HG03097 (cell line): ENCODE measurements around the gene GABRD.

Source experiments
- ATAC-seq: cut with Tn5 transposase; IDR thresholded peaks from one replicate; pipeline ENCODE4 v1.9.1; 2021; ENCODE audit not compliant: unreplicated experiment, low FRiP score

GABRD gene

DNA sequence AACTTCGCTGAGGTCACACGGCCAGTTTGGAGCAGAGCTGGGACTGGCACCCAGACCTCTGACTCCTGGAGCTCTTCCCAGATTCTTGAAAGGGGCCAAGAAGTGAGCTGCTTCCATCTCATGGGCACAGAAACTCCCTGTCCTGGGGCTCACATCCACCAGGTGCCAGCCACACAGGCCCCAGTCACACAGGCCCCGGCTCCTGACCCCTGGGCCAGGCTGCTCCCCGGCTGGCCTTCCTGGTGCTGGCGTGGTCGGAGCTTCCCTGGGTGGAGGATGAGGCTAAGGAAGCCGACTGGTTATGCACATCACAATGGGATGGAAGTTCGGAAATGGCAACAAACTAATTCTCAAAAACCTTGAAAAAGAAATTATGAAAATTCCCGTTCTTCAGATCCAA is 3.0 kb upstream of the GABRD start:
- ATAC-seq, result no peak

DNA sequence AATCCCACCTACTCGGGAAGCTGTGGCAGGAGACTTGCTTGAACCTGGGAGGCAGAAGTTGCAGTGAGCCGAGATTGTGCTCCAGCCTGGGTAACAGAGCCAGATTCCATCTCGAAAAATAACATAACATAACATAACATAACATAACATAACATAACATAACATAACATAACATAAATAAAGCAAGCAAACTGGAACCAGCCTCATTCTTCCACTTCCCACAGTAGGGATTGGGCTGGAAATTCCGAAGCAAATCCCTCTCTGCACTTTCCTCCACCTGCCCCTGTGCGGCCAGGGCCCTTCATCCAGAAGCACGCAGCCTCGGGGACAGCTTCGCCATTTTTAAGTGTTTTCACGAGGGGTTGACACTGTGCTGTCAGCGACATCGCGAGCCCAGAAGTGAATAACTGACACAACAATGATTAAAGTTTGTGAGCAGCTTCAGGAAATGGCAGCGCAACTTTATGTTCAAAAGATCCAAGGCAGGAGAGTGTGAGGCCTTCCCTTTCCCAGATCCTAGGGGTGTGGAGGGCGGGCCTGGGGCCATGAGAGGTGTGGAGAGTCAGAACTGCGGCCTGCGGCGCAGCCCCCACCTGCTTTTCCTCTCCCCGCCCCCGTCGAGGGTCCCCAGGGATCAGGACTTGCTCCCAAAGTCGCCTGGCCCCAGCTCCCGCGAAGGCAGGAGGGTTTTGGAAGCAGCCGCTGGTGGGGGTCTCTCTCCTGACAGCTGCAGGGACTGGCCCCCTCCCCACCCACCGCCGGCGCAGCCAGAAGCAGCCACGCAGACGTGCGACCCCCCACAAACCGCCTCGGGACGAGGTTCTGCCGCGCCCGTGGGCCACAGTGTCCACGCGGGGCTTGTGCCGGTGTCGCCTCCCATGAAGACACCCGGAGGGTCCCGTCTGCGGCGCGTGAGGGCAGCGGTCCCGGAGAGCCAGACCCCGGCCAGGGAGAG is 651 bp upstream of the GABRD start:
- no peak for ATAC-seq

DNA sequence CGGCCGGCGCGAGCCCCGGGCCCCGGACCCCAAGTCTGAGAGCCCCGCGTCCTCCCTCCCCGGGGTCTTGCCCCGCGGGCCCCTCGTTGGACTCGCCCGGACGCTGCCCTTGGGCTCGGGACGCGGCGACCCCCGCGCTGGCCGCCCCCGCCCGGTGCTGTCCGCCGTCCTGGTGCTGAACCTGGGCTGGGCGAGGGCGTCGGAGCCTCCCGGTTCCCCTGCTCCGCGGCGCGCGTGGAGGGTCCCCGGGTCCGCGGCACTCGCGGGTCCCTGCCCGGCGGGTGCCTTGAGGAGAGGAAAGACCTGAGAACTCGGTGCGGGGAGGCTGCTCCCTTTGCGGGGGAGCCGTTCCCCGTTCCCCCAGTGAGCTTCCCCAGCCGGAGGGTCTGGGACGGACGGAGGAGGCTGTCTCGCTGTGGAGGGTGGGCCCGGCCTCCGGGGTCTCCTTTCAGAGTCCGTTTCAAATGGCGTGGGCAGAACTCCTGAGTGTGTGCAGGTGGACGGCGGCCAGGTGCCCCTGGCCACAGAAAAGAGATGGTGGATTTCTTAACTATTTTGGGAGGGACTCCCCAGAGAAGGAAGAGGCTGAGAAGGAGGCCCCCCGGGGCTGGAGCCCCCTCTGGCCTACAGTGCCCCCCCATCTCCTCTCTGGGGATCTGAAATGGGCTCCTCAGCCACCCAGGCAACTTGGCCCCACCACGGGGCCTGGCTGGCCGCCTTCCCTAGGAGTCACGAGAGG is 595 bp downstream of the GABRD start:
- no peak for ATAC-seq

DNA sequence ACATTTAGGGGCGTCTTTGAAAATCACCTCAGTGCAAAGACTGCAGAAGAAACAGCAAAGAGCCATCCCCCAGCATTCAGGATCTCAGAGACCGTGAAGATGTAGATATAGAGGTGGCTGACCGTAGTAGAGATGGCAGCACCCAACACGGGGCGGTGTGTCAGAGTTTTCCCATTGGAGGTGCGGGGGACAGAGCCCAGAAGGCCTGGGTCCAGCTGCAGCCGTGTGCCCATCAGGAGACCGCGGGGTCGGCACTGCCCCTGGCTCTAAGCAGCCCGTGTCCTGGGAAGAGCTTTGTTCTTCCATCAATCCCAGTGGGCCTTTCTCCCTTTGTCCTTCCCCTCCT is 1.1 kb downstream of the GABRD start:
- no peak for ATAC-seq

DNA sequence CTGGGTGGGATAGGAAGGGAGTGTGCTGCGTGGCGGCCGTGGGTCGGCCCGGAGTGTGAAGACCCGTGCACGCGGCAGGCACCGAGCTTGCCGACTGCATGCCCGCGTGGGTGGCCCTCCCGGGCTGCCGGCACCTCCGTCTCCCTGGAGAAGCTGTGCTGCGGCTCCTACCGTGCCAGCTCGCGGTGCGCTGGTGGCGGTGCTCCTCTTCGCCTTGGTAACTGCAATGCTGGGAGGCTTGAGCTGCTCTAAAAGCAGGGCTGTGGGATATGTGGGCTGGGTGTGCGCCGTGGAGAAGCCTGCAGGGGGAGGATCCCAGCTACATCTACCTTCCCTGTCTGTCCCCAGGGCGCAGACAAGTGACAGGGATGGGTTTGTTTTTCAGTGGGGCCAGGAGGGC is 2.4 kb downstream of the GABRD start:
- no peak for ATAC-seq

DNA sequence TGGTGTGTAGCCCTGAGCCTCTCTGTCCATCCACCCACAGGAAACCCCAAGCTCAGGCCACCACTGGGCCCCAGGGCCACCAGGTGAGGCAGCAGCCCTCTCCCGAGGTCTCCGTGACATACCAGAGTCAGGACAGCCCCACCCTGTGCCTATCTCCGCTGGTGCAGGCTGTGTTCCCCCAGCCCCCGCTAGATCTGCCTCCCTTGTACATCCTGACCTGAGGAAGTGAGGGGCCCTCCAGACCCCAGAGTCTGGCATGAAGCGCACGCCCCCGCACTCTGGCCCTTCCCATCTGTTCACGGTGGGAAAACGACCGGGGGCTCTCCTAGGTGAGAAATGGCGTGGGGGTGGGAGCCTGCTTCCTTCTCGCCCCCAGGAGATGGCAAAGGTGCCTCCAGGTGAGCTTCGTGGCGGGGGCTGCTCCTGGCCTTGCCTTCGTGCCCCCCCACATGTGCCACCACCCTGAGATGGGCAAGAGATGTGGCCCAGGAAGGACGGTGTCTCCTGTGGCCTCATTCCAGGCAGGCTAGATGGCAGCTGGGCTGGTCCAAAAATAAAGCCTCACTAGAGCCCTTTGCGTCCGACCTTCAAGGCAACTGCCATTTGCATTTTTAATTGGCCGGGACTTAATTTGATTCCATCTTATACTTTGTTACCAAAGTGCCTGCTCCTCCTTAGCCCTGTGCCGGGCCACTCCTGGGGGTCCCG is 3.1 kb downstream of the GABRD start:
- no peak for ATAC-seq

DNA sequence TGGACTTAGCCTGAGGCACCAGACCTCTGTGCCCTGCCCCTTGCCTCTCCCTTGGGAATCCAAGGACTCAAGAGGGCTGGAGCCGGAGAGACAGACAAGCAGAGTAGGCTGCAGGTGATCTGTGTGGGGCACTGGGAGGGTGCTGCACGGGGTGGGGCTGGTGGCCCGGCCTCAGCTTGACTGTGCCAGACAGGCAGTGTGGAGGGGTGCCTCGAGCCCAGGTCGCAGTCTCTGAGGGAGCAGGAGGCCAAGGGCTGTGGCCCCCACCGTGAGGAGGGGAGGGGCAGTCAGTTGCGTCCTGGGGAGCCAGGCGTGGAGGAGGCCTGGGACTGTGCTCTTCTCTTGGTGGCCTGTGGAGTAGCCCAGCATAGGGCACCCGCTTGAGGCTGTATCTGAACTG is 4.0 kb downstream of the GABRD start:
- ATAC-seq, result no peak

DNA sequence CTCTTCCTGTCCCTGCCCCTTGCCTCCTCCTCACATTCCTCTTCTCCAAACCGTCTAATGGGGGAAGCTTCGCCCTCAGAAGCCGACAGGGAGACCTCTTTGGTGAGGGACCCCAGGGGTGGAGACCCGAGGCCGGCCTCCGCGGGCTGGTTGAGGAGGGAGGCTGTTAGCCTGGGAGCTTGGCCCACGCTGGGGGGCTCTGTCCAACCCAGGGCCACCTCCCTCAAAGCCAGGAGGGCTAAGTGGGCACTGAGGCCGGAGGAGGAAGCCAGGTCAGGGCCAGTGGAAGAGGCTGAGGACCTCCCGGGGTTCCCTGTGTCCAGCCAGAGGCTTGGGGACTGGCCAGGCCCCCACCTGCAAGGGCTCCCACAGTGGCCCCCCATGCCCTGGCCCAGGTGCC is 5.3 kb downstream of the GABRD start:
- ATAC-seq, result no peak

DNA sequence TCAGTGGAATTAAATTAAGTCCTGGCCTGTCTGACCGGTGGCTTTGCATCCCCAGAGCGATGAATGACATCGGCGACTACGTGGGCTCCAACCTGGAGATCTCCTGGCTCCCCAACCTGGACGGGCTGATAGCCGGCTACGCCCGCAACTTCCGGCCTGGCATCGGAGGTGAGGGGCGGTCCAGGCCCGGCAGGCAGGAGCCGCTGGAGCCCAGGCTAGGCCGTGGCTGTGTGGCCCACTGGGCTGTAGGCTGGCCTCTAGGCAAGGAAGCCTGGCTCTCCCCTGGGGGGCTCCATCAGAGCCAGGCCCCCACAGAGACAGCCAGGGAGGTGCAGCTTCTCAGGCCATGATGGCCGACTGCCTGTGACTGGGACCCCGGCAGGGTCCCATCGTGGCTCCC is 5.7 kb downstream of the GABRD start:
- no peak for ATAC-seq

DNA sequence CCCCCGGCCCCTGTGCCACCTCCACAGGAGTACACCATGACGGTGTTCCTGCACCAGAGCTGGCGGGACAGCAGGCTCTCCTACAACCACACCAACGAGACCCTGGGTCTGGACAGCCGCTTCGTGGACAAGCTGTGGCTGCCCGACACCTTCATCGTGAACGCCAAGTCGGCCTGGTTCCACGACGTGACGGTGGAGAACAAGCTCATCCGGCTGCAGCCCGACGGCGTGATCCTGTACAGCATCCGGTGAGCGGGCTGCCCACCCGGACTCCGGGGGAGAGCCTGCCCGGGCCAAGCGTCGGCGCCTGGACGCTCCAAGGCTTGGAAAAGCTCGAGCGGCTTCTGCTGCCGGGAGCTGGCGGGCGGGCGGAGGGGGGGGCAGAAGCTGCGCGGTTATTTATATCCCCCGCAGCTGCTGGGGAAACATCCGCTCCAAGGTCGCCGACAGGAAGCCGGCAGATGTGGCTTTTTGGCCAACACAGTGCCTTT is 6.4 kb downstream of the GABRD start:
- no peak for ATAC-seq

DNA sequence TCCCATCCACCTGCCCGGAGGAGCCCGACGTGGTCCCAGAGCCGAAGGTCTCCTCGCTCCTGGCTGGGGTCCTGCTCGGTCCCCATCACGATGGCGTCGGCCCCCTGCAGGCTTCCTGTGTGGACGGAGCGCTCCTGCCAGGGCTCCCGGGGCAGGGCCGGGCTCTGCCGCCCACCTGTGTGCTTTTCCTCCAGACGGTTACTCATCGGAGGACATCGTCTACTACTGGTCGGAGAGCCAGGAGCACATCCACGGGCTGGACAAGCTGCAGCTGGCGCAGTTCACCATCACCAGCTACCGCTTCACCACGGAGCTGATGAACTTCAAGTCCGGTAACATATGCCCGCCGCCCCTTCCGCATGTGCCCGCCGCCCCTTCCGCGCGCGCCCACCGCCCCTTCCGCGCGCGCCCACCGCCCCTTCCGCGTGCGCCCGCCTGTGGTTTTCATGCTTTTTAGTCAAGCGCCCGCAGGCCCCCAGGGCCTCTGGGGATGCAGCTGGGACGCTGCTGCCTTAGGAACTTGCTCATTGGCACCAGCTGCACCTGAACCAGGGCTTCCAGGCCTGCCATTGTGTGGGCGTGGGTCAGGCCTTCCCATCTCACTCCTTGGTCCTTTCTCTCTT is 8.9 kb downstream of the GABRD start:
- no peak for ATAC-seq

DNA sequence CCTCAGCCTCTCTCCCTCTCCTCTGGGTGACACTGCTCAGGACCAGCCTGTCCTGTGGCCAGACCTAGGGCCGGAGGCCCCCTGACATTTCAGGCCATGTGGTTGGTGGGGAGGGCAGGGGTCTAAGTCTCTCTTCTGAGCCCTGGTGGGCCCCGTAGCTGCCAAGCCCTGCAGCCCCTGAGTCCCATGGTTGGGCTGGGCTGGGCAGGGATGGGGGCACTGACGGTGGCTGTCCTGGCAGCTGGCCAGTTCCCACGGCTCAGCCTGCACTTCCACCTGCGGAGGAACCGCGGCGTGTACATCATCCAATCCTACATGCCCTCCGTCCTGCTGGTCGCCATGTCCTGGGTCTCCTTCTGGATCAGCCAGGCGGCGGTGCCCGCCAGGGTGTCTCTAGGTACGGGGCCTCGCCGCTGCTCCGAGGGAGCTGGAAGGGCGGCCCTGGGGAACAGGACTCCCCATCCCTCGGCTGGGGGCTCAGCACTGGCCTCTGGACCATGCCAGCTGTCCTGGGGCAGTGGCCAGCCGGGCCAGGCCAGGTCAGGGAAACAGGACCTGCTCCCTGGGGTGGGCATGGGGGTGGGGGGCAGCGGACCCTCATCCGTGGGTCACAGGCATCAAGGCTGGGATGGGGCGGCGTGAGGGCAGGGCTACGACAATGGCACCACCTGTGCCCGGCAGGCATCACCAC is 9.9 kb downstream of the GABRD start:
- ATAC-seq, result no peak

DNA sequence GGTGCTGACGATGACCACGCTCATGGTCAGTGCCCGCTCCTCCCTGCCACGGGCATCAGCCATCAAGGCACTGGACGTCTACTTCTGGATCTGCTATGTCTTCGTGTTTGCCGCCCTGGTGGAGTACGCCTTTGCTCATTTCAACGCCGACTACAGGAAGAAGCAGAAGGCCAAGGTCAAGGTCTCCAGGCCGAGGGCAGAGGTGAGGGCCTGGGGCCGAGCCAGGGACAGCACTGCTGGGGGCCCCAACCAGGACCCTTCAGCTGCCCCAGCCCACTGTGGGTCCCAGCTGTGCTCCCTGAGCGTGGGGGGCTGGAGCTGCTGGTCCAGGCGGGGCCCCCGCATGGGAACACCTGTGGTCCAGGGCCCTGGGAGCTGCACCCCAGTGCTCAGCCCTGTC is 10.4 kb downstream of the GABRD start:
- ATAC-seq, result no peak

DNA sequence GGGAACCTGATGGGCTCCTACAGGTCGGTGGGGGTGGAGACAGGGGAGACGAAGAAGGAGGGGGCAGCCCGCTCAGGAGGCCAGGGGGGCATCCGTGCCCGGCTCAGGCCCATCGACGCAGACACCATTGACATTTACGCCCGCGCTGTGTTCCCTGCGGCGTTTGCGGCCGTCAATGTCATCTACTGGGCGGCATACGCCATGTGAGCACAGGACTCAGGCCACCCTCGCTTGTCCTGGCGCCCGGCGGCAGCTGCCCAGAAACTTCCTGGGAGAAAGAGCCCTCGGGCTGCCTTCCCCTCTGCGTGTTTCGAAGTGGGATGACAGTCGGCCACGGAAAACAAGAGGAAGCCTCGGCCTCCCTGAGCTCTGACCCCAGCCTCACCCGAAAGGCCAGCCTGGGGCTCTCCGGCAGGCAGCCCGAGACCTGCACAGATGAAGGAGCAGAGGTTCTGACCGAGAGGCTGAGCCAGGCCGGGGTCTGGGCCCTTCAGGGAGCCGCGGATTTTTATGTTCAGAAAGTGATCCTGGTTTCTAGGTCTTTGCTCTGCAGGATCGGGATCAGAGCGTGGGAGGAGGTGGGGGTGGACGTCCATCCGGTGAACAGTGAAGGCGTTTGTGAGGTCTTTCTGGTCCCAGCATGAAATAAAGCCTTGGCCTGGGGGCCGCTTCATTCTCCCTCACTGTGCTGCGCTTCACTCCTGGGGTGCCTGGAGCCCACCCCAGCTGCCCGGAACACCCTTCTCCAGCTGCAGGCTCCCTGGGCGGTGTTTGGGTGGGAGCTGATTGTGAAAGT is 11.1 kb downstream of the GABRD start:
- ATAC-seq, result no peak

DNA sequence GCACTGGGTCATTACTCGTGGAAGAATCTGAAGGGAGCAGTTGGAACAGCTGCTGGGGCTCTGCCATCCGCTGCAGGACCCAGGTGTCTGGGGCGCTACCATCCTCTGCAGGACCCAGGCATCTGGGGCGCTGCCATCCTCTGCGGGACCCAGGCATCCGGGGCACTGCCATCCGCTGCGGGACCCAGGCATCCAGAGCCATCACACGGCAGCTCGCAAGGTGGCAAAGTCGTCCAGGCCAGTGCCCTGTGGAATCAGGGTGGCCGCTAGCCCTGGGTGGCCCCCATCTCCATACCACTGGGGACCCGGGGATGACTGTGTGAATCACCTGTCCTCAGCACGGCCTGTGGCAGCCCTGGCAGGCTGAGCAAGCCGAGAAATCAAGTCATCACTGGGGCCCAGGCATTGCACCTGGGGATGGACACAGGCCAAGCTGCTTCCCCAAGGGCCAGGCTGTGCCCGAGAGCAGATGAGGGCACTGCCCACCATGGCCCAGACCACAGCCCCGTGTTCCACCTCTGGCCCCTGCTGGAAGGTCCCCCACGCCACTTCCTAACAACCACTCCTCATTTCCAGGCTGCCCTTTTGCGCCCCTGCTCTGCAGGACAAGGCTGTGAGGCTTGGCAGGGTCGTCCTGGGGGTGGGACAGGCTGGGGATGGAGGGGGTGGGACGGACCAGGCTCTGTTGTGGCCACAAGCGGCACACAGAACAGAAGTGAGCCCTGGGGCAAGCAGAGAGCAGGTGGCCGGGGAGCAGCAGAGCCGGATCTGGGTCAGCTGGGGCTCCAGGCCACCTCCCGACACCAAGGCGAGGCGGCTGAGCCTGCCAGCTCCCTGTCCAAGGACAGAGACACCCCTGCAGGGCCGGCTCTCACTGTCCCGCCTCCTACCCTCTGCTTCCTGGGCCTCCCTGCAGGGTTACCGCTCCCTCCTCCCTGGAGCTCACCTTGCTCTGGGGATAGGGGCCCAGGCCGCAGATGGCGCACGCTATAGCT is 12.7 kb downstream of the GABRD start:
- no peak for ATAC-seq

DNA sequence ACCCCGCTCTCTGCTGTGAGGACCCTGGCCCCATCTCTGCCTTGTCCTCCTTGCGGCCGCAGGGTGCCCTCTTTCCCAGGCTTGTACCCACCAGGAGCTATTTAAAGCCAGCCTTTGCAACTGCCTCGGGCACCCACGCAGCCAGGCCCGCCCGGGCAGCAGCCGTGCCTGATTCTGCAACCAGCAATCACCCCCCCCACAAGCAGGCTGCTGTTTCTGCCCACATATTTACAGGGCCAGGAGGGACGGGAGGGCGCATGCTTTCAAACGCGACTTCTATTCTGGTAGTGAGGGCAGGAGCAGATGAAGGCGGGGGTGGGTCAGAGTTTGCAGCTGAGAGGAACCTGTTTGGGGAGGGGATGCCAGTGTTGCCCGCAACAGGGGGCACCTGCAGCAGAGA is 13.6 kb downstream of the GABRD start:
- no peak for ATAC-seq

DNA sequence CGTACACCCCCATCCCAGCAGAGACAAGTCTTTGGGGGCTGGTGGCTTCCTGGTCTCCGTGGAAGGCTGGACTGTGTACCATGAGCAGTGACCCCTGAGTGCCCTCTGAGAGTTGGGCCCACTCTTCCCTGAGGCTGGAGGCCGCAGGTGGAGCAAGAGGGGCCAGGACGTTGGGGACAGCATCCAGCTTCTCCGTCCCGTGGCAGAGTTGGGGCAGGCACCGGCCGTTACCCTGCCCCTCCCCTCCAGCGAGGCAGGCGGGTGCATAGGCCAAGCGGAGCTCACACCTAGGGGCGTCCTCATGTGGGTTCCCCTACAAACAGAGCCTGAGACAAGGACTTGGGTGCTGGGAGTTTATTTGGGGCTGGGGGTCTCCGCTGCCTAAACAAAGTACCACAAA is 14.0 kb downstream of the GABRD start:
- ATAC-seq, result no peak

DNA sequence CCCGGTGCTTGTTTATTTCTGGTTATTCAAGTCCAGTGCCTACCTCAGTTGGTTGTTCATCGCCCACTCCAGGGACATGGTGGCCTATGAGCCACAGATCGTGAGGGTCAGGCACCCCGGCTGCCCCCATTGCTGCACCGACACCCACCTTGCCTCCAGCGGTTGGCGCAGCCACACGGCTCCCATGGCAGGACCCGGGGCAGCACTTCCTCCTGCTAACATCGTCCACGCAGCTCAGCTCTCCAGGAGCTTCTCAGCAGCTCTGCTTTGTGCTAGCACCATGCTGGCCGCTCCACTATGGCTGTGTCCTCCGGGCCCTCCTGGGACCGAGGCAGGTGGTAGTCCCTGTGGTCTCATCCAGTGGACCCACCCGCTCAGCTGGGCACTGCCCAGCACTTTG is 17.1 kb downstream of the GABRD start:
- ATAC-seq, result no peak
